Right lobe of liver (tissue), 6 donors: Measurements from ENCODE around the gene TIMM13. TPM values are rescaled to one million over a fixed set of nuclear protein-coding genes. Genes with fewer than 3 reads are reported as not detected.
"Not testable (repeated sequence)": the region's sequence is repeated elsewhere in the genome, so short reads cannot be mapped to it uniquely, and the experiment has no call there.

Experiments used
- ATAC-seq, 4 donors: fragments of 200-7000 bp; cut with Tn5 transposase; one replicate each; pipeline ENCODE4 v1.9.1; 2020; ENCODE audit warnings: mild to moderate bottlenecking in 4 of 4, moderate library complexity in 4 of 4
- DNase-seq, 3 donors: peaks; one replicate each; pipeline ENCODE4 v3.0.0-alpha.2; 2020
- H3K27ac ChIP-seq, 3 donors: fragments of 200-600 bp; one replicate each; pipeline ENCODE4 v1.8.0; 2022
- H3K27me3 ChIP-seq, 2 donors: fragments of 200-600 bp; one replicate each; pipeline ENCODE4 v1.8.0; 2022
- H3K36me3 ChIP-seq, 4 donors: fragments of 200-600 bp; sonication (generic) in 1 of 4; one replicate each; pipeline versions ENCODE4 v1.5.1 to v1.8.0; 2017 to 2022; ENCODE audit warnings: control low read depth in 1 of 4
- H3K4me1 ChIP-seq, 4 donors: fragments of 200-600 bp; sonication (generic) in 1 of 4; one replicate each; pipeline versions ENCODE4 v1.5.1 to v1.8.0; 2017 to 2022; ENCODE audit warnings: control low read depth in 1 of 4
- H3K4me3 ChIP-seq, 3 donors: fragments of 200-600 bp; one replicate each; pipeline ENCODE4 v1.8.0; 2022
- H3K9me3 ChIP-seq, 4 donors: fragments of 200-600 bp; sonication (generic) in 1 of 4; one replicate each; pipeline versions ENCODE4 v1.5.1 to v1.8.0; 2017 to 2022; ENCODE audit warnings: control low read depth in 1 of 4
- CTCF ChIP-seq, 4 donors: fragments of 200-600 bp in 3 of 4; fragments of 450-650 bp in 1 of 4; IDR thresholded peaks; one replicate each; pipeline versions ENCODE4 v1.5.1 to v1.8.0; 2016 to 2022; ENCODE audit warnings: antibody characterized with exemption in 4 of 4, mild to moderate bottlenecking in 2 of 4
- POLR2A ChIP-seq: fragments of 450-650 bp; IDR thresholded peaks from one replicate; pipeline ENCODE4 v1.6.1; 2017; ENCODE audit warnings: antibody characterized with exemption, mild to moderate bottlenecking
- WGBS: methylation state at CpG from one replicate; pipeline ENCODE4 v1.1.6; 2018; ENCODE audit warnings: low coverage, low lambda C conversion rate; ENCODE audit not compliant: insufficient coverage; ENCODE audit errors: missing lambda C conversion rate; 5-methylcytosine and 5-hydroxymethylcytosine counted together
- intact Hi-C, 2 donors: fragments of 100-400 bp; cut with DNase I; formaldehyde crosslinking; loops; one replicate each; pipeline versions ENCODE4 v1.11.2 to v1.14.1; 2022
- total RNA-seq, 6 experiments: library from RNA; depleted of rRNA in 2 of 6; stranded (reverse); fragments of >200 nt in 2 of 6; fragmentation: NEBNext Ultra II Directional in 3 of 6; extraction: Animal tissue kit (Norgen Biotek cat#: 25700) in 3 of 6; gene quantifications; one replicate each; pipeline versions ENCODE4 v1.1.0 to v1.2.4, GENCODE V29; 2016 to 2023
- donor health status: DM: no; HTN: yes; CAD: no.
- donor health status: DM: no; HTN: no; CAD: no.
- donor health status: DM: no; HTN: no; CAD: no.
- donor health status: DM: no; HTN: yes; CAD: no.
- donor health status: DM: no; HTN: yes; CAD: no.

The TIMM13 gene
- total RNA-seq, 6 experiments from 2014 or later = 35.5 to 59.8 (median 51.1) TPM

GRCh38 chr19:2394054-2394441 lies 33.3 kb downstream of the TIMM13 start:
- no peak for ATAC-seq
- intact Hi-C loops = loop anchor here in 1 of 2 donors (10.0 kb wide), 1 partner anchor 239 kb away; the partner anchor contains the start of gene AP3D1

GRCh38 chr19:2392899-2393298 lies 34.5 kb downstream of the TIMM13 start:
- H3K36me3 ChIP-seq, ATAC-seq, H3K27ac ChIP-seq, H3K9me3 ChIP-seq, H3K4me3 ChIP-seq, DNase-seq, H3K27me3 ChIP-seq: not testable (repeated sequence)
- H3K4me1 ChIP-seq = peaks cover 0 to 17% (median 0%) of the 10 kb centered on the region in 4 donors
- intact Hi-C loops = loop anchor here in 1 of 2 donors (10.0 kb wide), 1 partner anchor 238 kb away; the partner anchor contains the start of gene AP3D1
- 64% methylated on average over 5 of the region's 8 CpGs for WGBS

More at GRCh38 chr19:2394054-2394441, 33.3 kb downstream of the TIMM13 start:
- no peak overlapping the region for H3K4me3 ChIP-seq
- no peak for DNase-seq
- TF ChIP-seq POLR2A (no peak), CTCF (IDR thresholded peaks at IDR 0.05) (no peak)
- peak overlapping the region in 1 of 3 donors; percentile 84 for H3K27ac ChIP-seq
- H3K27me3 ChIP-seq = no peaks in the 10 kb centered on the region
- no peaks in the 10 kb centered on the region for H3K36me3 ChIP-seq
- WGBS = 52% methylated on average over 7 of the region's 8 CpGs
- H3K9me3 ChIP-seq = no peaks in the 10 kb centered on the region
- H3K4me1 ChIP-seq = peaks cover 0 to 17% (median 0%) of the 10 kb centered on the region in 4 donors

GRCh38 chr19:2392366-2392765 lies 35.0 kb downstream of the TIMM13 start:
- WGBS = 50% methylated on average over 7 of the region's 7 CpGs
- ATAC-seq (no peak), DNase-seq (no peak)
- H3K4me3 ChIP-seq = no peak overlapping the region
- intact Hi-C loops = loop anchor here in 1 of 2 donors (10.0 kb wide), 1 partner anchor 238 kb away; the partner anchor contains the start of gene AP3D1
- no peaks in the 10 kb centered on the region for H3K36me3 ChIP-seq
- H3K4me1 ChIP-seq = peaks cover 0 to 17% (median 0%) of the 10 kb centered on the region in 4 donors
- no peak overlapping the region for H3K27ac ChIP-seq
- no peaks in the 10 kb centered on the region for H3K27me3 ChIP-seq
- TF ChIP-seq POLR2A = no peak
- TF ChIP-seq CTCF (IDR thresholded peaks at IDR 0.05) = no peak
- H3K9me3 ChIP-seq = no peaks in the 10 kb centered on the region

- no peak overlapping the region for H3K4me3 ChIP-seq
- no peak overlapping the region for H3K27ac ChIP-seq
- H3K9me3 ChIP-seq = no peaks in the 10 kb centered on the region
- H3K36me3 ChIP-seq = no peaks in the 10 kb centered on the region
- H3K27me3 ChIP-seq = no peaks in the 10 kb centered on the region
- ATAC-seq = peak; percentile 26 to 73 (median 38)
- H3K4me1 ChIP-seq = peaks cover 0 to 13% (median 0%) of the 10 kb centered on the region in 4 donors
- 6% methylated on average over 10 of the region's 10 CpGs for WGBS
- DNase-seq = no peak
- intact Hi-C loops = loop anchor here in 1 of 2 donors (10.0 kb wide), 1 partner anchor 236 kb away; the partner anchor contains the start of gene AP3D1
- no peak for TF ChIP-seq POLR2A
- TF ChIP-seq CTCF (IDR thresholded peaks at IDR 0.05) = peak; percentile 57 to 77 (median 72)
Observed at GRCh38 chr19:2391118-2391725, 36.2 kb downstream of the TIMM13 start.

GRCh38 chr19:2389594-2389993 lies 37.8 kb downstream of the TIMM13 start:
- TF ChIP-seq POLR2A = no peak
- TF ChIP-seq CTCF (IDR thresholded peaks at IDR 0.05) = no peak
- Histone ChIP-seq H3K27me3 (no peaks in the 10 kb centered on the region), H3K4me1 (peaks cover 0 to 3% (median 0%) of the 10 kb centered on the region in 4 donors), H3K27ac (no peak overlapping the region), H3K9me3 (no peaks in the 10 kb centered on the region), H3K4me3 (no peak overlapping the region), H3K36me3 (no peaks in the 10 kb centered on the region)
- no peak for DNase-seq
- WGBS = 65% methylated on average over 8 of the region's 21 CpGs
- intact Hi-C loops = loop anchor here in 1 of 2 donors (10.0 kb wide), 1 partner anchor 55 kb away; no protein-coding TSS in a partner anchor
- no peak for ATAC-seq
